Cardiac septum (tissue), 1 donor: ENCODE measurements around the gene DNM3. TPM values are rescaled to one million over a fixed set of nuclear protein-coding genes. Genes with fewer than 3 reads are reported as not detected.

Experiments used
- DNase-seq: peaks from one replicate; pipeline ENCODE4 v3.0.0-alpha.2; 2020; ENCODE audit warnings: low spot score
- intact Hi-C: fragments of 100-400 bp; cut with DNase I; formaldehyde crosslinking; loops from one replicate; pipeline ENCODE4 v1.14.0; 2022
- total RNA-seq: library from RNA; stranded (reverse); fragmentation: NEBNext Ultra II Directional; extraction: Animal tissue kit (Norgen Biotek cat#: 25700); gene quantifications from one replicate; pipeline ENCODE4 v1.2.1, GENCODE V29; 2021
- donor health status: DM: no; HTN: no; CAD: no.

The DNM3 gene
- total RNA-seq, 1 donor from 2014 or later: 2.4 TPM

DNA sequence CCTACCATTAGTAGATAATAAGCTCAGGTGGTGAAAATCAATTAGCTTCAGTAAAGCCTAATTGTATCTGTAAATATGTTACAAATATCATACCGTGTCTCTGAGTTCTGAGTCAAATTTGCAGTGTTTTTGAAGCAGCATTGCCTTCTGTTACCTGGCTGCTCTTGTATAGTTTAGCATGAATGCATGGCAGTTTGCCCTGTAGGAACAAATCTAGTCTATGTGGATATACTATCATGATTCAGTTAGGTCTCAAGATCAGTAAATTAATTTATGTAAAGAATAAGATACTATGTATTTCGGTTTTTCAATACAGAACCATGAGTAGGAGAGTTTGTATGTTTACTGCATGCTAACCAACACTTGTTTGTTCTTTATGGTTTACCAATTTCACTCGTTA is 338.6 kb downstream of the DNM3 start:
- DNase-seq: no peak
- intact Hi-C loops: loop anchor here (2.0 to 5.0 kb wide), 2 partner anchors 35 to 177 kb away; no protein-coding TSS in a partner anchor

DNA sequence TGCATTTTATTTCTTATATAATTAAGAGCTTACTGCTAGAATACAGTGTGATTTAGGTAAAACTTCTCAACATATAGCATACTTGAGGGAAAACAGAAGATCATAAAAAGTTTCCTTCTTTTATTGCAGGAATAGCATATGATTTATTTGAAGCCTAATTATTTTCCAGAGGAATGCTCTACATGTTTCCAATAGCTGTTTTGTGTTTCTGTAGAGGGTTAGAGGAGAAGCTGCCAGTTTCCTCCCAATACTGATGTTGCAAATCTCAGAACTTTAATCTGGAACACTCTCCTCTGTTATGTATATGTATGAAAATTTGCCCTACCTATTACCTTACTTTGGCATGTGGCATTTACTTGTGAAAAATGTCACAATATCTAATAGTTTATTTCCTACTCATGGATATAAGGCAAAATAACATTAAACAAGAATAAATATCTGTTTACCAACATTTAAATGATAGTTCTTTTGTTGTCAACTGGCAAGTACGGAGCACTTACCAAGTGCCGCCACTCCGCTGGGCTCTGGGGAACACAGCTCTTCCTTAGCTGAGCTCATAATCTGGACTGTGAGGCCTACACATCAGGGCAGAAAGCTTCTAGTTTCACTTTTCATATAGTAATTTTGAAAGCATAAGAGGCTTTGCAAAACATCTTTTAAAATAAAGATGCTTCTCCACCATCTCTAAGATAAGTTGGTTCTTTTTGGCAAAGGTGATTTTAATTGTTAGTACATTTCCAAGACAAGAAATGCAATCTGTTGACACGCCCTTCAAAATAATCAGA is 339.4 kb downstream of the DNM3 start:
- DNase-seq: no peak
- intact Hi-C loops: loop anchor here (2.0 to 5.0 kb wide), 2 partner anchors 36 to 177 kb away; no protein-coding TSS in a partner anchor

DNA sequence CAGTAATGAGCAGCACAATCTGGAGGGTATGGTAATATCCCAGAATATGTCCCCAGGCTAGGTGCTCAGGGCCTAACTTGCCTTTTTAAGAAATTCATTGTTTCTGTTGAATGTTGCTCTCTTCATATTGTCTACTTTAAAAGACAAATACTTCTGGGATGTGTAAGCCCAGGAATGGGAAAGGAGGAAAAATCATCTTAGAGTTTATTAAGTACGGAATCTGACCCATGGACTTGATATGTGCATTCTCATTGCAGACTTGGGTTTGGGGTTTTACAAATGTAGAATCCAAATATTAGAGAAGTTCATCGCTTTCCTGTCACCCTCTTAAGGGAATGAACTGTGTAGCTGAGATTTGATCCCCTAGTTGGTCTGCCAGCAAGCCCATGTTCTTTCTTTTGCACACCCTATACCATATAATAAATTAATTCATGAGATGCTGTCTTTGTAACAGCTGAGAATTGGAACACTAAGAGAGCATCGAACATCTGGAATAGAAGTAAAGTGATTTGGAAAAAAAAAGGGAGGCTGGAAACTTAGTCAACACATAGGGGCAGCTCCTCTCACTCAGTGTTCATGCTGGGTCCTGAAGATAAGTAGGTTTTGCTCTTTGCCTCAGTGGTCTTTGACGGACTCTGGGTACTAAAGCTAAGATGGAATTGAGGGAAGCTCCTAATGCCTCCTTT is 343.4 kb downstream of the DNM3 start:
- intact Hi-C loops: loop anchor here (5.0 kb wide), 1 partner anchor 173 kb away; no protein-coding TSS in a partner anchor
- no peak for DNase-seq

DNA sequence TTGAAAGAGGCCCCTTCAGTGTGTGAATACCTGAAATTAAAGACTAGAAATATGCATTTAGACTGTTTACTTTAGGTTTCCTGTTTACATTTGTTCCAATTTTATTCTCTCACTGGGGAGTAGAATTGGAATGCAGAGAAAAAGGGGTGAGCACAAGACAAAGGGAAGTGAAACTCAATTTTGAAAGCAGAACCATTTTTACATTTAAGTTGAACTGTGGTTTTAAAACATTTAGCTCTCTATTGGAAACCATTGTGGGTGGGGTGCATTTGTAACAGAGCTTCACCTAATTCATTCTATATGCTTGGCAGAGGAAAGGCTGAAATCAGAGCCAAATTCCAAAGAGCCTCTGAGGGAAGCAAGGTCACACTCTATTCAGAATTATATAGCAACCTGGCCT is 343.9 kb downstream of the DNM3 start:
- no peak for DNase-seq
- intact Hi-C loops: no loop called here

DNA sequence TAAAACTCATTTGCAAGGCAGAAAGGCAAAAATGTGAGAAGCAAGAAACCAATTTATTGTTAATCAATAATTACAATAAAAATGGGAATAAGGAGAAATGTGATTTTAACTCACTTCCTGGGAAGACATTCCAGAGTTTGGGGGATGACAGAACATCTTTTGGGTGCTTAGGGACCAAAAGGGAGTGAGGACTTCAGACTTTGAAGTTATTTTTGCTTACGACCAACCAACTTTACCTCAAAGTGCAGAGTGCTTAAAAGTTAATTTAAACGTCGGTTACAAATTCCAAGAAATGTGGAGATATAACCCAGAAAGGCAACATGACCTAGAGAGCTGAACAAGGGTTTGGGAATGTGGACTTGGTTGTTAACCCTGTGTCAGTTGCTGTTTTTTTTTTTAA is 344.7 kb downstream of the DNM3 start:
- no peak for DNase-seq
- intact Hi-C loops: no loop called here

DNA sequence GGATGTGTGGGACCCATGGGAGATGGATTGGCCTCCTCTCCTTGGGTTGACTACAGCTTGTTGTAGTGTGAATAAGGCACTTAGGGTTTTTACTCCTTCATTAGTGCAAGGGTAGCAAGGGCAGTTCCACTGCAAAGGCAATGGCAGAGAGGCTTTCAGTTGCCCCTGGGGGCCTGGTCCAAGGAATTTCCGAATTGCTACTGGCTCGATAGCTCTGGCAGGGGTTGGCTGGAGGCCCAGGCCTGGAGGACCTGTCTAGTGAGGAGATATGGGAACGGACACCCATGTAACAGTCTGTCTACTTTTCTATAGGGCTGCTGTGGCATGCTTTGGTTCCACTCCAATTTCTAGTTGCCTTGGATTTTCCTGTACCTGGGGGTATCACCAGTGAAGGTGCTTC is 360.3 kb downstream of the DNM3 start:
- intact Hi-C loops: no loop called here
- DNase-seq: no peak

DNA sequence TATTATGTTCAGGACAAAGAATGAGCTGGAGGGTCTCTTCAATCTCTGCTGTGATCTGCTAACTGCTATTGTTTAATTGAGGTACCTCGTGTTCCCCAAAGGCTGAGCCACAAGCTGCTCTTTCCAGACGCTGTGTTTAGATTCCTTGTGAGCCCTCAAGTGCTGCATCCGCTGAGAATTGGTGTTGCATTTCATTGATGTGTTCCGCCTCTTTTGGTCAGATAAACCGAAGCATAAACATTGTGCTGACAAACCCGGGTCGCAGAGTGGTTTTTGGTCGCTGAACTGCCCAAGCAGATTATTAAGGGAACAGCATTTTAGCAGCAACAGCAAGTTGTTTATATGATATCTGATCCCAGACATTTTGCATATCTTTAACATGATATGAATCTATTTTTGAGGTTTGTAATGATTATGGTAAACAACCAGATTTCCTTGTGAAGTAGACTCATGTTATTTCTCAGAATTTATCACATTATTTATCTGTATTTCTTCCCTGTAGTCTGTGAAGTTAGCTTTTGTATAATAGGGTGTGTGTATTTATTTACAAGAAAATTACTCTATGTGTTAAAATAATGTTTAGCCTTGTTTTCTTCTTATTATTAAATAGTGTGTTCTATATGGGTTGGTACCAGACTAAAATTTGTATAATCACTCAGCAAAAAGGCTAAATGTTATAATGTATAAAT is 362.0 kb downstream of the DNM3 start:
- DNase-seq: no peak
- intact Hi-C loops: no loop called here

DNA sequence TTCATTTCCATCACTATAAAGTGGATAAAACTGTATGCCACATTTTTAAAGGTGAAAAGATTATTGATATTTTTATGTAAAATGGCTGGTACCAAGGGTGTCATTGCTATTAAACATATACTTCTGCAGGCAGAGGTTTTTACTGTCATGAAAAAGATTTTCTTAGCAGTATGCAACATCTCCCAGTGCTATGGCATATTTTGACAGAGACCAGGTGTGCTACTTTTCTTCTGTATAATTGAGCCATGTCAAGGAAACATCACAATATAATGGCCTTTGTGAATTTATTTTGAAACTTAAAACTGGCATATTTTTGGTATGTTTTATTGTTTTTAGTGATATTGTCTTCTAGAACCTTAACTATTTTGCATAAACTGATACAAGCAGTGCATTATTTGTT is 362.6 kb downstream of the DNM3 start:
- no peak for DNase-seq
- intact Hi-C loops: no loop called here

DNA sequence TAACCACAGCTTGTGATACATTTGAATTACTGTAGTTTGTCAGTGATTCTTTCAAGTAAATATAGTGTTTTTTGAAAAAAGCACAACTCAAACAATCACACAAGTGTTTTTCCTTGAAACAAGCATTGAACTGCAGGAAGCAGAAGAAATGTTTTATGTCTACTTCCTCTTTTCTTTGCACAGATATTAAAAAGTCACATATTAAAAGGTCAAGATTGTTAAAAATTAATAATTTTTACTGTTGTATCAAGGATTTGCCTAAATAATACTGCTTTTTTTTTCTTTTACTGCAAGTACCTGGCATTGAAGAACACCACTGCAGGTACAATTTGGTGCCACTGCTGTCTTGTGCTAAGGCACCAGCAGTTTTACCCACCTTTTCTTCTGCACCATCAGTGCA is 365.0 kb downstream of the DNM3 start:
- DNase-seq: no peak
- intact Hi-C loops: no loop called here

DNA sequence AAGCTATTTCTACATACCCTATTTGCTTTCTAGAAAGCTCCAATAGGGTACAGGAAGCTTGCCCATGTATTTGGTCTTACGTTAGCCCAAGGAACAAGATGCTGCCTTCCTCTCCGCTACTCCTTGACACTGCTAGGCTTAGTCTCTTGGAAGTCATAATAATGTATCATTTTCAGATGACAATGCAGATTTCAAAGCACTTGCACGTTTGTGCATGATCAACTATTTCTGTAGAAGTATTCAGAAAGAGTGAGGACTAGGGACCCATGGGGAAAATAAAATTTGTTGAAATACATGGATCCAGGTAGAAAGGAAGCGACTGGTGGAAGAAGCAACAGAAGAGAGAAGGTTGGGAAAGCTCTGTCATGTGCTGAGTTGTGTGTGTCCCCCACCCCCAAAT is 367.3 kb downstream of the DNM3 start:
- DNase-seq: no peak
- intact Hi-C loops: no loop called here

DNA sequence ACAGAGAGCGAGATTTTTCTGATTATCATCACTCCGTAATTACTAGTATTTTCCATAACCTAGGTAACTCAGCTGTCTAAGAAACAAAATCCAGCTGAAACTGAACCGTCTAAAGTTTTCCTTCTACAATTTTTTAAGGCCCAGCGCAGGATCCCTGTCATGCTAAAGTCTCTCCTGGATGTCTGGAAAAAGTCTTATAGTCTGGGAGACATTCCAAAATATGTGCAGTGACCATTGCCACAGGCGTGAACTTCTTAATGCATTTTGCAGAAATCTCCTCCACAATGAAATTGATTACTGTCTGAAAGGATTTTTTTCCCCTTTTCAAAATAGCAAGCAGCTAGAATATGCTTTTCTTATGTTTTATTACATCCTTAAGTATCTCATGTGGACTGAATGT is 369.9 kb downstream of the DNM3 start:
- intact Hi-C loops: no loop called here
- DNase-seq: no peak

DNA sequence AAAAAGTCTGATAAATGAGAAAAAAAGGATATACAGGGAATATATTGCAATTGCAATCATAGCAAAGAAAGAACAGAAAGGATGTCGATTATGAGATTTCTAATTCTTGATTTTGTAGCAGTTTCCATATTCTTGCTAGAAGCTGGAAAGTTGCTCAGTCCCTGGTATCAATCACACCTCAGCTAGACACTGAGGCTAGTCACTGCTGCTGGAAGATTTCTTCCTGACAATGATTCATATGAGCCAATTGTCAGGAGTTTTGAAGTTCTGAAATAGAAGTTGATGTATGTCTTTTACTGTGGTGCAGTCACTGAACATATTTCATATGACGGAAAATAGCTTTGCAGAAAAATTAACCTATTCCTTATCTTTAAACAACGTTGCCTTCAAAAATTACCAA is 370.8 kb downstream of the DNM3 start:
- intact Hi-C loops: no loop called here
- no peak for DNase-seq

DNA sequence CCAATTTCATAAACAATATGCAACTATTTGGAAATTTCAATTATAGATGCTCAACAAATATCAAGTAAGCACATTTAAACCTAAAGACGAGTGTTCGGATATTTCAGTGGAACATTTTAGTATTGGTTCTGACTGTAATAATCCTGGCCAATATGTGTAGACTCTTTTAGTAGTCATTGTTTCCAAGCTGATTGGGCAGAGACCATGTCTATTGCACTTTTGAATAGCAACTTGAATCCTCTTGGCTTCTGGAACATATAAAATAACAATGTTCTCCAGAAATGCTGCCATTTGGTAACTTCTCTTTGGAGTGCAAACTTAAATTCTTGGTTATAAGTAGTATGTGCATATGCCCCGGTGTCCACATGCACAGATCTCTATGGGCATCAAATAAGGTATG is 373.7 kb downstream of the DNM3 start:
- DNase-seq: no peak
- intact Hi-C loops: no loop called here

DNA sequence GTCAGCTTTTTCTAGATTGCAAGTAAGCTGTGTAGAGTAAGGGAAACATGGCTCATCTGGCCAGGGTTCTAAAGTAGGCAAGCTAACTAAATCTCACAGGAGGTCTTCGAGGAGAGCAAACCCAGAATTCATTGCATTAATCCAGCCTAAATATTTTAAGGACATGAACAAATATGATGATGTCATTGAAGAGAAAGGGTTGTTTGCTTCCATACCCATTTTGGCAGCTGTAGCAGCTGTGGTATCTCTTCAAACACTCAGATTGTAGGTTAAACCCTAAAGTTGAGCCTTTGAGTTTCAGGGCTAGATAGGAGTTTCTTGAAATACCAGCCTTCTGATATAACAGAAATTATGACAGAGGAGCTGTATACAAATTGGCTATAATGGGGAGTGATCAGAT is 378.7 kb downstream of the DNM3 start:
- no peak for DNase-seq
- intact Hi-C loops: no loop called here

DNA sequence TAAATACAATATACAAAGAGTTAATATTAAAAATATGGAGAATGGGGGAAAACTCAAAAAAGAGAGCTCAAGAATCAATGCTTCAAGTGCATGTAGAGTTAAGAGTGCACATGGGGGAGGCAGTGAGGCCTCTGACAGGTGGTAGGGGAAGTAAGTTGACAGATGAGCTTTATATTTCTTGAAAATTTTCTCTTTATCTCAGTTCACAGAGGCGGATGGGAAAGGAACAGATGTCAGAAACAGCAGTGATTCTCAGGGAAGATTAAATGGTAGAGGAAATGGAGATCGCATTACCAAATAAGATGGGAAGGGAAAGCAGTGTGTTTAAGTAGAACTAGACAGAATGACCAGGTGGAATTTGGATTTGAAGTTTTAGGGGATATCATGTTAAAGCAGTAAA is 379.1 kb downstream of the DNM3 start:
- intact Hi-C loops: no loop called here
- no peak for DNase-seq

DNA sequence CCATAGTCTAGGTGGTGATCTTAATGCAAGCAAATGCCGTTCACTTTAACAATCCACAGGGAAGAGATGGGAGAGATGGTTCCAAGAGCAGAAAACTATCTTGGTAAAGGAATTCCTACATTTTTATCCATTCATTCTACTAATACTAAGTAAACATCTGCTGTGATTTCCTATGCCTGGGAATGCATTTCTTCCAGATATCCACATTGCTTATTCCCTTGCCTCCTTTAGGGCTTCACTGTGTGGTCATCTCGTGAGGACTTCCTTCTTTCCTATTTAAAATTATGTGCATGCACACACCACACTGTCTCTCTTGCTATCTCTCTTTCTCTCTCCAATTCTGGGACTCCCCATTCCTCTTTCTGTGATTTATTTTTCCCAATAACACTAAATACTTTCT is 380.1 kb downstream of the DNM3 start:
- no peak for DNase-seq
- intact Hi-C loops: no loop called here

DNA sequence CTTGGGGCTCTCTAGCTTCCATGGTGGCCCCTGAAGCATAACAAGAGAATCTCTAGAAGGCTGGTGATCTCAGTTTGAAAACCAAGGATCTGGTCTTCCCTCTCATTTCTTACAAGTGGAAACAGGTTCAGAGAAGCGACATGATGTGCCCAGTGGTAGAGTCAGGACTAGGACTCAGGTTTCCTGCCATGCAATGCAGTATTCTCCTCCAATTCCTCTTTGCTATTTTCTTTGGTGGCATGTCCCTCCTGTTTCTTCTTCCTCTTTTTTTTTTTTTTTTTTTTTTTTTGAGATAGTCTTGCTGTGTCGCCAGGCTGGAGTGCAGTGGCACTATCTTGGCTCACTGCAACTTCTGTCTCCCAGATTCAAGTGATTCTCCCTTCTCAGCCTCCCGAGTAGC is 383.6 kb downstream of the DNM3 start:
- intact Hi-C loops: no loop called here
- DNase-seq: no peak

DNA sequence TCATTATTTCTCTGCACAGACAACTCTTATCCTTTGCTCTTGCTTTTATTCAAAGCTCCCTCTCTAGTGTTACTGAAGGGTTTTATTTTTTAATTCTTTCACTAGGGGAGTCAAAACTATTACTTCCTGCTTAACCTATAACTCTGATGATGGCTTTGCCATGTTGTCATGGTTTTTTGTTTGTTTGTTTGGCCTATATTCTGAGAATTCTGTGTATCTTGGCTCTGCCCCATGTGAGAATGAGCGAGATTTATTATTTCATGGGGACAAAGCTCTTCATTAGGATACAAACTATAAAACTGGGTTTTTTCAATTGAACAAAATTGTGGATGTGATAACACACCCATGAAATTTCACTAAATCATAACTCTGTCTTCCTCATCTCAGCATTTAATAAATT is 388.6 kb downstream of the DNM3 start:
- DNase-seq: no peak
- intact Hi-C loops: no loop called here

DNA sequence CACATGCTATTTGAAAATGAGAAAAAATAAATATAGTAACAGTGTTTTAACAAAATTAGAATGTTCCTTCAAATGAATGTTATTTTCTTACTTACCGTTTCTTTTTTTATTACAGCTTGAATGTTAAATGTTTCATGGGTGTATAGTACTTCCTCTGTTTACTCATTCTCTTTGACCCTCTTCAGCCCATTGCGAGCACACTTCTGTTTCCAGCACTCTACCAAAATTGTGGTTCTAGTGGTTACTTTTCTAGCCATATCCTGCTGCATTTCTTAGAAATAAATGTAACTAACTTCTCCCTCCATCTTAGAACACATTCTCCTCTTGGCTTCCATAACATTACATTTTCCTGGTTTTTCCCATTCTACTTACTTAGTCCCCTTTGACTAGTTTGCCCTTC is 389.2 kb downstream of the DNM3 start:
- intact Hi-C loops: no loop called here
- no peak for DNase-seq

DNA sequence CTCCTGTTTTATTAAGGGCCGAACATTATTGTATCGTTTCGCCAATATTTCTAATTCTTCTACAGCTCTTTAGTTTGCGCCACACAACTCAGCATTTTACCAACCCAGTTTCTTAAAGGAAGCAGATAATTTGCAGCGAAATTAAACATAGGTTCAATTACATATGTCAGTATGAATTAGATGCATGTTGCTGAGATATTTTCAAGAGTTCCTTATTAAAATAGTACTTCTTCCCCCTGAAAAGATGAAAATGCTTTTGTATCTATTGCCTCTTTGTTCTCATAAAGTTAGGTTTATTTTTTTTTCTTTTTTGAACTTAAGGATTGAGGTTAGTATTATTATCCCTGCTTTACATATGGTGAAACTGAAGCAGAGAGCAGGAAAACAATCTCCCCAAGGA is 395.7 kb downstream of the DNM3 start:
- DNase-seq: no peak
- intact Hi-C loops: no loop called here

DNA sequence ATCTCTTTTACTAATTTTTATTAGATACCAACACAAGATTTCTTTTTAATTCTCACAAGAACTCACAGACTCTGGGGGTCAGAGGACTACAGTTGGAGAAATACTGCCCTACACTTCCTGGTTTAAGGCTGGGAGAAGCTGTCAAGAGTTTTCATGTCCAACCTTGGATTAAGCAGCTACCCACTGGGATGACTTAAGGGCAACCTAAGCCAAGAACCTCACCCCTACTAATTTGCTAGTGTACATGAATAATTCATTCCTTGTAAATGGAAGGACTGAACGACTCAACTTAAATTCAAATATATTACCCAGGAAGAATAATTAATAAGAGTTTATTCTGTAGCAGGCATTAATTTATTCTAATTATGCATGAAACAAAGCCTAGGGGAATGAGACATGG is 396.9 kb downstream of the DNM3 start:
- intact Hi-C loops: no loop called here
- no peak for DNase-seq
